ENCODE measurements around the gene NMT1. TPM values are rescaled to one million over a fixed set of nuclear protein-coding genes. Genes with fewer than 3 reads are reported as not detected.

NMT1 gene
- total and polyA plus RNA-seq, 2 of the 13 experiments (the other 11 are each of a cell fraction or from before 2014, with no cell fraction given) = 75.7 to 142 TPM

DNA sequence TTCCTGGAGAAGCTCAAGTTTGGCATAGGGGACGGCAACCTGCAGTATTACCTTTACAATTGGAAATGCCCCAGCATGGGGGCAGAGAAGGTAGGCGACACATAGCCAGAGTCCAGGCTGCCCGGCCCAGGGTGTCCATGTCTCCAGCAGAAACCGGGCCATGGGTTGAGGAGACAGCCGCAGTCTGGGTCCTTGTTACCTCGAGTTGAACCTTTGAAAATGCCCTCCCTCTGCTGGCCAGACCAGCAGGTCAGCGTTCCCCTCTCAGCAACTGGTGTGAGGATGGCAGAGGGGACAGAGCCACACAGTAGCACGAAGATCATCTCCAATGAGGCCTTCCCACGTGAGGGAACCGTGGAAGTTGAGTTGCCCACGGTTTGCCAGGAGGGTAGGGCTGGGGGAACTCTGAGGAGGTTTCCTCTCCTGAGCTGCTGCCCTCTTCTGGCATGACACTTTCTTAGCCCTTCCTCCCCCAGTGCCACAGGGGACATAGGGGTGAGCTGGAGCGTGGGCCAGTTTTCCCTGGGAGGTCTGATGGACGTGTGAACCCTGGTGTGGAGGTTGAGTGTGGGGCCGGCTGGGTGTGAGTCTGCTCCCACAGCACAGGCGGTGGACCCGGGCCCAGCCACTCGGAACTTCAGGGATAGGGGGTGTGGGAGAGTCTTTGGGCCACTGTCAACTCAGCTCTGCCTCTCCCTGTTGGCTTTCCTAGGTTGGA is 43.9 kb downstream of the NMT1 start:
- H3K27me3 ChIP-seq (ENCODE audit: control insufficient read depth in 1 of 2, insufficient read depth in 2 of 2, low read length in 2 of 2) = no peaks in the 10 kb centered on the region
- no peaks in the 10 kb centered on the region for H3K9me3 ChIP-seq (ENCODE audit: low read length)
- in situ Hi-C loops (cut with HindIII; ENCODE audit: extremely low pct_ligation_motif_present, low pct_unique_long_range_greater_than_20kb) = loop anchor here (10.0 kb wide), 1 partner anchor 180 kb away; no protein-coding TSS in a partner anchor
- ChIA-PET POLR2A (interaction anchor here (1.6 kb wide), 1 partner anchor 44 kb away, joined by 4 read pairs; the partner anchor contains the start of gene NMT1), CTCF (ENCODE audit: low intra/inter-chr PET ratio, low total read pairs) (interaction anchor here (1.0 kb wide), 1 partner anchor 28 kb away, joined by 3 read pairs; the partner anchor contains the start of gene PLCD3)
- DNase-seq (ENCODE audit: low spot score) (no peak), FAIRE-seq (no peak), ATAC-seq (no peak)
- H3K79me2 ChIP-seq (ENCODE audit: insufficient read depth, low read length) = no peaks in the 10 kb centered on the region
- no peak overlapping the region for H2AFZ ChIP-seq (ENCODE audit: low read length)
- intact Hi-C loops (cut with micrococcal nuclease; ENCODE audit: unreplicated experiment) = no loop called here
- TF ChIP-seq PAWR (CRISPR knock-in tag; IDR thresholded peaks at IDR 0.05; ENCODE audit: borderline replicate concordance) = no peak
- TF ChIP-seq, protein P1, sequence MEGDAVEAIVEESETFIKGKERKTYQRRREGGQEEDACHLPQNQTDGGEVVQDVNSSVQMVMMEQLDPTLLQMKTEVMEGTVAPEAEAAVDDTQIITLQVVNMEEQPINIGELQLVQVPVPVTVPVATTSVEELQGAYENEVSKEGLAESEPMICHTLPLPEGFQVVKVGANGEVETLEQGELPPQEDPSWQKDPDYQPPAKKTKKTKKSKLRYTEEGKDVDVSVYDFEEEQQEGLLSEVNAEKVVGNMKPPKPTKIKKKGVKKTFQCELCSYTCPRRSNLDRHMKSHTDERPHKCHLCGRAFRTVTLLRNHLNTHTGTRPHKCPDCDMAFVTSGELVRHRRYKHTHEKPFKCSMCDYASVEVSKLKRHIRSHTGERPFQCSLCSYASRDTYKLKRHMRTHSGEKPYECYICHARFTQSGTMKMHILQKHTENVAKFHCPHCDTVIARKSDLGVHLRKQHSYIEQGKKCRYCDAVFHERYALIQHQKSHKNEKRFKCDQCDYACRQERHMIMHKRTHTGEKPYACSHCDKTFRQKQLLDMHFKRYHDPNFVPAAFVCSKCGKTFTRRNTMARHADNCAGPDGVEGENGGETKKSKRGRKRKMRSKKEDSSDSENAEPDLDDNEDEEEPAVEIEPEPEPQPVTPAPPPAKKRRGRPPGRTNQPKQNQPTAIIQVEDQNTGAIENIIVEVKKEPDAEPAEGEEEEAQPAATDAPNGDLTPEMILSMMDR (CRISPR knock-in tag; IDR thresholded peaks at IDR 0.05) = peak; percentile 24; the same call in 1 of the 2 replicates
- TF ChIP-seq ZNF44 (CRISPR knock-in tag; IDR thresholded peaks at IDR 0.05) = no peak
- peak; percentile 78 for TF ChIP-seq AGO2 (optimal IDR thresholded peaks at IDR 0.05; ENCODE audit: low read depth, low read length)
- peaks cover 30% of the 10 kb centered on the region for H3K4me1 ChIP-seq (ENCODE audit: insufficient read depth, low read length)
- no peaks in the 10 kb centered on the region for H4K20me1 ChIP-seq (ENCODE audit: insufficient read depth, low read length)
- H3K27ac ChIP-seq (ENCODE audit: extremely low read length, insufficient read depth, low read length) = no peak overlapping the region
- 96% methylated on average over 17 of the region's 17 CpGs for WGBS (ENCODE audit: low lambda C conversion rate)
- no peak overlapping the region for H3K4me2 ChIP-seq (ENCODE audit: low read depth, low read length)
- peaks cover 41 to 61% of the 10 kb centered on the region in 2 experiments for H3K36me3 ChIP-seq (replicated peaks in 1 of 2; ENCODE audit: control insufficient read depth in 1 of 2, insufficient read depth in 2 of 2, low read length in 2 of 2)
- BruUV-seq (replicated peaks) = no TSS peak
- no peak overlapping the region for H3K9ac ChIP-seq (ENCODE audit: insufficient read depth, low read depth, low read length)
- no peak overlapping the region for H3K4me3 ChIP-seq (replicated peaks in 1 of 3; ENCODE audit: insufficient read depth in 1 of 3, low read depth in 2 of 3, low read length in 3 of 3)

DNA sequence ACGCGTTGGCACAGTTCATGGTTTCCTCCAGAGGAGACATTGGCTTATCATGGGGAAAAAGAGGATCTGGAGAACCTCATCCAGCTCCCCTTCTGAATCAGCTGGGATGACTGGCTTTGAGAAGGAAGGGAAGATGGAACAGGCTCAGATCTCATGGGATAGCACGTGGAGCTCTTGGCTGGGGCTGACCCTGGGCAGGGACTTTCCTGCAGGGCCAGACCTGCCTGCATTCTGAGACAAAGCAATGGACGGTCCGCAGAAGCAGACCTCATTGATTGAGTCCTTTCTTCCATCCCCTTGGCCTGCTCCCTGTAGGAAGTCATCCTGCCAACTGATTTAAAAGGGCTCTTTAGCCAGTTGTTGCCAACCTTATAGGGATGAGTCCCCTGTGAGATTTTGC is 45.0 kb downstream of the NMT1 start:
- Histone ChIP-seq H3K36me3 (replicated peaks in 1 of 2; ENCODE audit: control insufficient read depth in 1 of 2, insufficient read depth in 2 of 2, low read length in 2 of 2) (peaks cover 41 to 61% of the 10 kb centered on the region in 2 experiments), H3K4me2 (ENCODE audit: low read depth, low read length) (no peak overlapping the region), H3K79me2 (ENCODE audit: insufficient read depth, low read length) (no peaks in the 10 kb centered on the region), H3K27ac (ENCODE audit: extremely low read length, insufficient read depth, low read length) (no peak overlapping the region), H3K9ac (ENCODE audit: insufficient read depth, low read depth, low read length) (no peak overlapping the region), H3K27me3 (ENCODE audit: control insufficient read depth in 1 of 2, insufficient read depth in 2 of 2, low read length in 2 of 2) (no peaks in the 10 kb centered on the region), H3K4me1 (ENCODE audit: insufficient read depth, low read length) (peaks cover 37% of the 10 kb centered on the region), H4K20me1 (ENCODE audit: insufficient read depth, low read length) (no peaks in the 10 kb centered on the region), H3K9me3 (ENCODE audit: low read length) (no peaks in the 10 kb centered on the region), H3K4me3 (replicated peaks in 1 of 3; ENCODE audit: insufficient read depth in 1 of 3, low read depth in 2 of 3, low read length in 3 of 3) (no peak overlapping the region), H2AFZ (ENCODE audit: low read length) (no peak overlapping the region)
- FAIRE-seq (no peak), DNase-seq (ENCODE audit: low spot score) (no peak), ATAC-seq (no peak)
- ChIA-PET POLR2A (no interaction called here), CTCF (ENCODE audit: low intra/inter-chr PET ratio, low total read pairs) (interaction anchor here (1.0 kb wide), 1 partner anchor 27 kb away, joined by 3 read pairs; the partner anchor contains the start of gene PLCD3)
- no peak for TF ChIP-seq ZNF337 (CRISPR knock-in tag; IDR thresholded peaks at IDR 0.05; ENCODE audit: borderline replicate concordance, low read depth)
- no peak for TF ChIP-seq RNF2 (conservative IDR thresholded peaks at IDR 0.05; ENCODE audit: low read depth)
- no peak for TF ChIP-seq MAFK (conservative IDR thresholded peaks at IDR 0.05 in 1 of 2, IDR thresholded peaks at IDR 0.05 in 1 of 2; ENCODE audit: low read length in 2 of 2)
- 0 out of 2 replicates have a peak, but pooled peaks have one; percentile 17 for TF ChIP-seq NFE2 (CRISPR knock-in tag; IDR thresholded peaks at IDR 0.05)
- 95% methylated on average over 5 of the region's 5 CpGs for WGBS (ENCODE audit: low lambda C conversion rate)
- in situ Hi-C loops (cut with HindIII; ENCODE audit: extremely low pct_ligation_motif_present, low pct_unique_long_range_greater_than_20kb) (loop anchor here (10.0 kb wide), 1 partner anchor 181 kb away; no protein-coding TSS in a partner anchor), intact Hi-C loops (cut with micrococcal nuclease; ENCODE audit: unreplicated experiment) (no loop called here)
- BruUV-seq (replicated peaks) = no TSS peak

All from HepG2 (cell line).